ENCODE results near the gene CPOX.

- TF ChIP-seq POLR2AphosphoS5 (IDR thresholded peaks at IDR 0.05) (no peak), CTCF (IDR thresholded peaks at IDR 0.05) (no peak), POLR2A (IDR thresholded peaks at IDR 0.05) (no peak), EP300 (IDR thresholded peaks at IDR 0.05) (no peak)
Measured at GRCh38 chr3:98532275-98532637, 61.2 kb downstream of the CPOX start.
